Bronchial epithelial cell (primary cell): Measurements from ENCODE around the gene PPARG. TPM values are rescaled to one million over a fixed set of nuclear protein-coding genes. Genes with fewer than 3 reads are reported as not detected.

ENCODE experiments used
- DNase-seq: peaks from one replicate; pipeline ENCODE4 v3.0.0-alpha.2; 2010; ENCODE audit warnings: low read depth
- FAIRE-seq: peaks from 2 replicates; lab custom pipeline; 2011; peaks lifted over from hg19 to GRCh38; lab: Jason Lieb, UNC
- H3K27me3 ChIP-seq: 2 replicates; pipeline ENCODE4 v1.5.1; 2011; ENCODE audit warnings: low read length; ENCODE audit not compliant: control insufficient read depth, insufficient read depth
- H3K36me3 ChIP-seq: 2 replicates; pipeline ENCODE4 v1.5.1; 2011; ENCODE audit warnings: low read length; ENCODE audit not compliant: control insufficient read depth, insufficient read depth
- H3K4me3 ChIP-seq: 2 replicates; pipeline ENCODE4 v1.5.1; 2011; ENCODE audit warnings: mild to moderate bottlenecking, low read depth, low read length, control low read depth
- total RNA-seq: library from RNA; depleted of rRNA; stranded (reverse); fragments of >200 nt; gene quantifications from 2 replicates; pipeline ENCODE4 v1.2.1, GENCODE V29; 2014
- TF ChIP-seq, protein P1 (sequence below): IDR thresholded peaks from 2 replicates; pipeline ENCODE4 v1.5.1; 2011; ENCODE audit warnings: mild to moderate bottlenecking, moderate library complexity, low read length, control low read depth, inconsistent platforms; ENCODE audit not compliant: insufficient read depth, severe bottlenecking

The PPARG gene
- total RNA-seq, 1 donor from 2014 or later = 14.5 TPM

DNA sequence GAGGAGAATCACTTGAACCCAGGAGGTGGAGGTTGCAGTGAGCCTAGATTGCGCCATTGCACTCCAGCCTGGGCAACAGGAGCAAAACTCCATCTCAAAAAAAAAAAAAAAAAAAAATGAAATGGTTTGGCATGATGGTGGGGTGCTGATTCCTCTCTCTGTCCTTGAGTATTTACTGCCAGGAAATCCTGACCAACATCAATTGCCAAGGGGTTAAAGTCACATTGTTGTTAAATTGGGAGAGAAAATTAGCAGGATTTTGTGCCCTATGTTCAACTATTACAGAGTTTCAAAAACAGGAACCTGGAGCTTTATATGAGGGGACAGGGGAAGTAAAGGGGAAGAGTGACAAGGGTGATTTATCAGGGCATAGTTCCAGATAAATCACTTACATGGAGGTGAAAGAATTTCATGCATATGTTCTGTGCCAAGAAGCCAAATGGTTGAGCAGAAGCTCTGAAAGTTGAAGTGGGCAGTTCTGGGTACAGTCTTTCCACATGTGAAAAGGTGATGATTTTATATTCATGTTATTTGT is 124.9 kb downstream of the PPARG start:
- FAIRE-seq (no peak), DNase-seq (no peak)
- Histone ChIP-seq H3K36me3 (no peaks in the 10 kb centered on the region), H3K4me3 (no peak overlapping the region), H3K27me3 (no peaks in the 10 kb centered on the region)
- TF ChIP-seq, protein P1, sequence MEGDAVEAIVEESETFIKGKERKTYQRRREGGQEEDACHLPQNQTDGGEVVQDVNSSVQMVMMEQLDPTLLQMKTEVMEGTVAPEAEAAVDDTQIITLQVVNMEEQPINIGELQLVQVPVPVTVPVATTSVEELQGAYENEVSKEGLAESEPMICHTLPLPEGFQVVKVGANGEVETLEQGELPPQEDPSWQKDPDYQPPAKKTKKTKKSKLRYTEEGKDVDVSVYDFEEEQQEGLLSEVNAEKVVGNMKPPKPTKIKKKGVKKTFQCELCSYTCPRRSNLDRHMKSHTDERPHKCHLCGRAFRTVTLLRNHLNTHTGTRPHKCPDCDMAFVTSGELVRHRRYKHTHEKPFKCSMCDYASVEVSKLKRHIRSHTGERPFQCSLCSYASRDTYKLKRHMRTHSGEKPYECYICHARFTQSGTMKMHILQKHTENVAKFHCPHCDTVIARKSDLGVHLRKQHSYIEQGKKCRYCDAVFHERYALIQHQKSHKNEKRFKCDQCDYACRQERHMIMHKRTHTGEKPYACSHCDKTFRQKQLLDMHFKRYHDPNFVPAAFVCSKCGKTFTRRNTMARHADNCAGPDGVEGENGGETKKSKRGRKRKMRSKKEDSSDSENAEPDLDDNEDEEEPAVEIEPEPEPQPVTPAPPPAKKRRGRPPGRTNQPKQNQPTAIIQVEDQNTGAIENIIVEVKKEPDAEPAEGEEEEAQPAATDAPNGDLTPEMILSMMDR = no peak

DNA sequence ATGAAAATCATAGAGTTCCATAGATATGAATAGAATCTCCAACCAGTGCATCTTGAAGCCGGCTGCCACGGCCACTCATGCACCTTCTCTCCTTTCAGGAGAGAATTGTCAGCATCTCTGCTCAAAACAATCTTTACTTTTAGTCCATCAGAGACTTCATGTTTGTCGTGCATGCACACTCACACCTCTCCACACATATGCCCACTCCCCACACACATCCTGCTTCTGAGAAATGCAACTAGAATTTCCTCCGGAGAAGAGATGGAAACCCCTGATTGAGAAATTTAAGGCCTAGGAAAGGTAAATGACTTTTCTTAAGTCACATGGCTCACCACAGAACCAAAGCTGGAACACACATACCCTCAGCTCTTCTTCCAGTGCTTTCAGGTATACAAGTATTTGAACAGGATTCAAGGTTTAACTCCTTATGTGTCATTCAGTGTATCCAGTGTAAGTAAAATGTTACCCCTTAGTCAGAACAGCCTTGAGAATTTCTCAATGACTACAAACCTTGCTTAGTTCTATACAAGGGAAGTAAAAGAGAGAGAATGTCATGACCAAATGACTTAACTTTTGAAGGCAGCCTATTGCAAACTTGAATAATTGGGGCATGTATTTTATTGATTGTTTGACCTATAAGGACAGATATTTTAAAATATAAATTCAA is 126.3 kb downstream of the PPARG start:
- H3K36me3 ChIP-seq = no peaks in the 10 kb centered on the region

GRCh38 chr3:12416731-12417130 is 127.9 kb downstream of the PPARG start:
- DNase-seq (no peak), FAIRE-seq (no peak)
- TF ChIP-seq, protein P1 = no peak
- Histone ChIP-seq H3K4me3 (no peak overlapping the region), H3K36me3 (no peaks in the 10 kb centered on the region), H3K27me3 (no peaks in the 10 kb centered on the region)

More for the DNA sequence above, 126.3 kb downstream of the PPARG start:
- DNase-seq (no peak), FAIRE-seq (no peak)
- TF ChIP-seq, protein P1 = no peak
- Histone ChIP-seq H3K4me3 (no peak overlapping the region), H3K27me3 (no peaks in the 10 kb centered on the region)

GRCh38 chr3:12420393-12420792 is 131.5 kb downstream of the PPARG start:
- Histone ChIP-seq H3K4me3 (no peak overlapping the region), H3K36me3 (no peaks in the 10 kb centered on the region), H3K27me3 (no peaks in the 10 kb centered on the region)
- FAIRE-seq (no peak), DNase-seq (no peak)
- TF ChIP-seq, protein P1 = no peak

DNA sequence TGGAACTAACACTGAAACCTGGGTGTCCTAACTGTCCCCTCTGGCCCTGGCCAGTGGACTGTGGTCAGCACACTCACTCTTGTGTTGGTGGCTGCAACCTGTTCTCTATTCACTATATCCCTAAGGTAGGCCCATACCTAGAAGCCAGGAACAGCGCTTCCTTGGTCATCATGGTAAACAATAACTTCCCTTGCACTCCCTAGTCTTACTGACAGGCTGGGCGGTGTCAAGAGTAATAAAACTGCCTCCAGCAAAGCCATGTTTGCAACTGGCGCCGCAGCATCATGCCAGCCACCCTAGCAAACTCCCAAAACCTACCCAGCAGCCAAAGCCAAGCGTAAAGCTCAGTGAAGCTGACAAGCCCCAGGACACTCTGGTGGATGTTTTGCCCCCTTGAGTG is 132.3 kb downstream of the PPARG start:
- Histone ChIP-seq H3K36me3 (no peaks in the 10 kb centered on the region), H3K27me3 (no peaks in the 10 kb centered on the region), H3K4me3 (no peak overlapping the region)
- FAIRE-seq (no peak), DNase-seq (no peak)
- TF ChIP-seq, protein P1 = no peak

GRCh38 chr3:12423131-12423530 is 134.3 kb downstream of the PPARG start:
- FAIRE-seq = no peak
- Histone ChIP-seq H3K27me3 (peaks cover 2% of the 10 kb centered on the region), H3K4me3 (no peak overlapping the region), H3K36me3 (no peaks in the 10 kb centered on the region)
- no peak for DNase-seq
- TF ChIP-seq, protein P1 = no peak
